Thyroid gland (tissue), 4 donors: ENCODE data around the gene MYLK4. TPM values are rescaled to one million over a fixed set of nuclear protein-coding genes. Genes with fewer than 3 reads are reported as not detected.

ENCODE experiments used
- DNase-seq, 2 donors: peaks; one replicate each; pipeline ENCODE4 v3.0.0-alpha.2; 2019
- H3K27ac ChIP-seq, 3 donors: fragments of 200-600 bp; sonication (generic); 1 replicate in 2 of 3; 2 replicates in 1 of 3; pipeline ENCODE4 v1.5.1; 2016 to 2019; ENCODE audit warnings: mild to moderate bottlenecking in 1 of 3, moderate library complexity in 1 of 3
- H3K27me3 ChIP-seq: fragments of 200-600 bp; sonication (generic); one replicate; pipeline ENCODE4 v1.5.1; 2019
- H3K36me3 ChIP-seq, 2 donors: fragments of 200-600 bp; sonication (generic); one replicate each; pipeline ENCODE4 v1.5.1; 2016 to 2019
- H3K4me1 ChIP-seq, 2 donors: fragments of 200-600 bp; sonication (generic); one replicate each; pipeline ENCODE4 v1.5.1; 2017 to 2019
- H3K4me3 ChIP-seq, 3 donors: fragments of 200-600 bp; sonication (generic); replicated peaks in 1 of 3; 1 replicate in 2 of 3; 2 replicates in 1 of 3; pipeline ENCODE4 v1.5.1; 2016; ENCODE audit warnings: mild to moderate bottlenecking in 1 of 3
- H3K9me3 ChIP-seq: fragments of 200-600 bp; sonication (generic); one replicate; pipeline ENCODE4 v1.5.1; 2017
- POLR2A ChIP-seq, 2 donors: fragments of 450-650 bp; IDR thresholded peaks; one replicate each; pipeline ENCODE4 v1.6.1; 2017; ENCODE audit warnings: antibody characterized with exemption in 2 of 2, mild to moderate bottlenecking in 2 of 2, moderate library complexity in 1 of 2
- WGBS, 2 donors: methylation state at CpG; one replicate each; pipeline ENCODE4 v1.1.5; 2017; 5-methylcytosine and 5-hydroxymethylcytosine counted together
- intact Hi-C: fragments of 100-400 bp; cut with DNase I; formaldehyde crosslinking; loops from one replicate; pipeline ENCODE4 v1.15.1; 2023
- total RNA-seq, 4 donors: library from RNA; depleted of rRNA; stranded (reverse); fragments of >200 nt; gene quantifications; one replicate each; pipeline ENCODE4 v1.2.3, GENCODE V29; 2016
- TF ChIP-seq, protein P1 (sequence below), 6 experiments: fragments of 200-600 bp in 3 of 6; fragments of 450-650 bp in 3 of 6; sonication (generic) in 3 of 6; IDR thresholded peaks; one replicate each; pipeline ENCODE4 v1.5.1; 2016 to 2019; ENCODE audit warnings: antibody characterized with exemption in 6 of 6, mild to moderate bottlenecking in 2 of 6, inconsistent platforms in 1 of 6, moderate library complexity in 1 of 6

MYLK4 gene
- total RNA-seq, 4 donors from 2014 or later, result 0.94 to 1.8 (median 1.1) TPM

- Histone ChIP-seq H3K4me3 (no peak overlapping the region), H3K27me3 (no peaks in the 10 kb centered on the region), H3K36me3 (no peaks in the 10 kb centered on the region), H3K27ac (no peak overlapping the region), H3K9me3 (no peaks in the 10 kb centered on the region), H3K4me1 (peaks cover 0 to 3% of the 10 kb centered on the region in 2 donors)
- no peak for DNase-seq
- intact Hi-C loops, result no loop called here
- TF ChIP-seq POLR2A (IDR thresholded peaks at IDR 0.05), result no peak
- TF ChIP-seq, protein P1, sequence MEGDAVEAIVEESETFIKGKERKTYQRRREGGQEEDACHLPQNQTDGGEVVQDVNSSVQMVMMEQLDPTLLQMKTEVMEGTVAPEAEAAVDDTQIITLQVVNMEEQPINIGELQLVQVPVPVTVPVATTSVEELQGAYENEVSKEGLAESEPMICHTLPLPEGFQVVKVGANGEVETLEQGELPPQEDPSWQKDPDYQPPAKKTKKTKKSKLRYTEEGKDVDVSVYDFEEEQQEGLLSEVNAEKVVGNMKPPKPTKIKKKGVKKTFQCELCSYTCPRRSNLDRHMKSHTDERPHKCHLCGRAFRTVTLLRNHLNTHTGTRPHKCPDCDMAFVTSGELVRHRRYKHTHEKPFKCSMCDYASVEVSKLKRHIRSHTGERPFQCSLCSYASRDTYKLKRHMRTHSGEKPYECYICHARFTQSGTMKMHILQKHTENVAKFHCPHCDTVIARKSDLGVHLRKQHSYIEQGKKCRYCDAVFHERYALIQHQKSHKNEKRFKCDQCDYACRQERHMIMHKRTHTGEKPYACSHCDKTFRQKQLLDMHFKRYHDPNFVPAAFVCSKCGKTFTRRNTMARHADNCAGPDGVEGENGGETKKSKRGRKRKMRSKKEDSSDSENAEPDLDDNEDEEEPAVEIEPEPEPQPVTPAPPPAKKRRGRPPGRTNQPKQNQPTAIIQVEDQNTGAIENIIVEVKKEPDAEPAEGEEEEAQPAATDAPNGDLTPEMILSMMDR (IDR thresholded peaks at IDR 0.05), result no peak
Observed at GRCh38 chr6:2753743-2754142, 3.0 kb upstream of the MYLK4 start.

DNA sequence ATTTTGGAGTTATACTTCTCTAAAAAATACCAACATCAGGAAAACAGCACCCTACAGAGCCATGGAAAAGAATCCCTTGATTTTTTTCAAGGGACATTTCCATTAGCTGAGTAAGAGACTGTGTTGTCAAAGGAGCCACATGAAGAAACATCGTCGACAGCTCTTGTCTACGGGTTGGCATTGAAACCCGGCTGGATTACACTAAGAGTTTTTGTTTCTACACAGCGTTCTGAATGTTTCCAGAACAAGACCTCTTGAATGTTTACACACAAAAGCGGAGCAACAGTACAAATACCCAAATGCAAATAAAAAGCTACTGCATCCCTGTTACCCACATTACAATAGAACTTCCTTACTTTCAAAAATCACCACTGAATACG lies 2.4 kb upstream of the MYLK4 start:
- intact Hi-C loops, result no loop called here

DNA sequence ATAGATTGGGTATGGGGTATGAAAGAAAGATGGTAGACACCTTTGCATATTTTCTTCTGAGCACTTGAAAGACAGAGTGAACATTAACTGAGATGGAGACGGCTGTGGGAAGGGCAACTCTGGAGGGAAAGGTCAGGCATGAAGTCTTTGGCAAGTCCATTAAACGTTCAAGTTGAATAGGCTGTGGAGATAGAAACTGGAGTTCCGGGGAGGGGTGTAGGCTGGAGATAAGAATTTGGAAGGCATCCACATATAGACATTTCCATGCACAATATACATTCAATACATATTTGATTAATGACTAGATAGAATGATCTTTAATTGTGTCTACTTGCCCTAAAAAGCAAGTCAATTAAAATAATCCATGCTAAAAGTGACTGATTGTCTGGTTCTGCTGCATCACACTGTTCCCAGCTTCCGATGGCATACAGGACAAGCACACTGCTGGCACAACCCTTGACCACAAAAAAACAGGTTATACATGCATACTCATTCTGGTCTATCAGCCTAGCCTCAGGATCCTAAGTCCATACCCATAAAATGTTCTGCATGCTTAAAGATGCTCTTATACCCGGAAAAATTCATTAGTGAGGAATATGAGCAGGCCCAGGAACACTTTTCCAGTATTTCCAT lies 1.9 kb upstream of the MYLK4 start:
- 83 to 87% methylated on average over 5 of the region's 5 CpGs for WGBS, 2 donors
- no peaks in the 10 kb centered on the region for H3K36me3 ChIP-seq
- H3K9me3 ChIP-seq, result no peaks in the 10 kb centered on the region
- no peak overlapping the region for H3K27ac ChIP-seq
- peaks cover 0 to 3% of the 10 kb centered on the region in 2 donors for H3K4me1 ChIP-seq
- H3K4me3 ChIP-seq, result no peak overlapping the region
- intact Hi-C loops, result no loop called here
- no peak for DNase-seq
- no peak for TF ChIP-seq POLR2A (IDR thresholded peaks at IDR 0.05)
- TF ChIP-seq, protein P1 (IDR thresholded peaks at IDR 0.05), result no peak
- H3K27me3 ChIP-seq, result no peaks in the 10 kb centered on the region

More for the DNA sequence above, 2.4 kb upstream of the MYLK4 start:
- no peaks in the 10 kb centered on the region for H3K27me3 ChIP-seq
- WGBS, 2 donors, result 68 to 74% methylated on average over 7 of the region's 7 CpGs
- DNase-seq, result no peak
- no peaks in the 10 kb centered on the region for H3K36me3 ChIP-seq
- H3K9me3 ChIP-seq, result no peaks in the 10 kb centered on the region
- no peak overlapping the region for H3K27ac ChIP-seq
- H3K4me3 ChIP-seq, result no peak overlapping the region
- no peak for TF ChIP-seq POLR2A (IDR thresholded peaks at IDR 0.05)
- TF ChIP-seq, protein P1 (IDR thresholded peaks at IDR 0.05), result no peak
- peaks cover 0 to 3% of the 10 kb centered on the region in 2 donors for H3K4me1 ChIP-seq

DNA sequence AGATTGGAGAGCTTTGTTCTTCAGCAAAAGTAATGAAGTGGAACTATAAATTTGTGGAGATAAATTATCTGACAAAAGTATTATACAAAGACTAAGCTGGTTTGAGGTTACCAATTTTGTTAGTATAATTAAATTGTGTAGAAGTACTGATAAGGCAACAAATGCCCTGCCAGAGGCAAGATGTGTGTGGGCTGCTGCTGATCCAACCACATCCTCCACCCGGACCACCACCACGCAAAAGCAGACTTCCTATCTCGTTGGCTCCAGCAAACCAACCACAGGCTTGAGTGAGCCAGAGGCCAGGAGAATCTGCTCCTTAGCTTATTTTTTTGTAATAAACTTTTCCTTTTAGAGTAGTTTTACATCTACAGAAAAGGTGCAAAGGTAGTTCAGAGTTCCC lies 1.1 kb upstream of the MYLK4 start:
- Histone ChIP-seq H3K27ac (no peak overlapping the region), H3K4me3 (no peak overlapping the region), H3K36me3 (no peaks in the 10 kb centered on the region), H3K27me3 (no peaks in the 10 kb centered on the region), H3K9me3 (no peaks in the 10 kb centered on the region), H3K4me1 (peaks cover 0 to 3% of the 10 kb centered on the region in 2 donors)
- no peak for DNase-seq
- WGBS, 2 donors, result 83 to 87% methylated on average over 3 of the region's 3 CpGs
- no peak for TF ChIP-seq POLR2A (IDR thresholded peaks at IDR 0.05)
- TF ChIP-seq, protein P1 (IDR thresholded peaks at IDR 0.05), result no peak
- intact Hi-C loops, result no loop called here

- Histone ChIP-seq H3K4me3 (no peak overlapping the region), H3K27me3 (no peaks in the 10 kb centered on the region), H3K27ac (no peak overlapping the region), H3K9me3 (no peaks in the 10 kb centered on the region), H3K4me1 (peaks cover 0 to 3% of the 10 kb centered on the region in 2 donors), H3K36me3 (no peaks in the 10 kb centered on the region)
- intact Hi-C loops, result no loop called here
- 13 to 14% methylated on average over 11 of the region's 11 CpGs for WGBS, 2 donors
- TF ChIP-seq POLR2A (IDR thresholded peaks at IDR 0.05), result no peak
- TF ChIP-seq, protein P1 (IDR thresholded peaks at IDR 0.05), result peak; percentile 60 to 78 (median 74)
- DNase-seq, result peak; percentile 50 to 51
Observed at GRCh38 chr6:2749969-2750600, 637 bp downstream of the MYLK4 start.
